Measurements from ENCODE around the gene CARD9.
A peak's percentile ranks its signal among the peaks of the same experiment; 100 is the strongest.

CARD9 gene

GRCh38 chr9:136373300-136374182 lies at the start of gene CARD9:
Gene CARD9, minus strand, starts transcription at chr9:136373669. Its CDS starts 1,591 bp downstream, at chr9:136372078.
- Histone ChIP-seq H3K36me3 (ENCODE audit: control insufficient read depth in 1 of 2, insufficient read depth in 2 of 2, low read length in 2 of 2) (peaks cover 0 to 6% of the 10 kb centered on the region in 2 donors), H3K27me3 (ENCODE audit: low read depth, low read length) (no peaks in the 10 kb centered on the region), H3K27ac (ENCODE audit: low read length) (no peak within 1 kb of the TSS), H3K9me3 (ENCODE audit: control insufficient read depth in 1 of 2, low read length in 2 of 2) (no peaks in the 10 kb centered on the region), H3K4me1 (ENCODE audit: control insufficient read depth in 1 of 2, insufficient read depth in 2 of 2, low read length in 2 of 2) (peaks cover 0 to 12% of the 10 kb centered on the region in 2 donors), H3K4me3 (ENCODE audit: low read depth in 1 of 2, low read length in 2 of 2) (peak within 1 kb of the TSS; percentile 18 to 25)

- Histone ChIP-seq H3K27me3 (ENCODE audit: low read depth, low read length) (no peaks in the 10 kb centered on the region), H3K36me3 (ENCODE audit: control insufficient read depth in 1 of 2, insufficient read depth in 2 of 2, low read length in 2 of 2) (peaks cover 33 to 61% of the 10 kb centered on the region in 2 donors), H3K9me3 (ENCODE audit: control insufficient read depth in 1 of 2, low read length in 2 of 2) (no peaks in the 10 kb centered on the region), H3K27ac (ENCODE audit: low read length) (no peak overlapping the region), H3K4me1 (ENCODE audit: control insufficient read depth in 1 of 2, insufficient read depth in 2 of 2, low read length in 2 of 2) (no peaks in the 10 kb centered on the region), H3K4me3 (ENCODE audit: low read depth in 1 of 2, low read length in 2 of 2) (no peak overlapping the region)
Measured at GRCh38 chr9:136422876-136423275, 49.4 kb upstream of the CARD9 start.

GRCh38 chr9:136421791-136422190 lies 48.3 kb upstream of the CARD9 start:
- no peaks in the 10 kb centered on the region for H3K9me3 ChIP-seq (ENCODE audit: control insufficient read depth in 1 of 2, low read length in 2 of 2)
- no peak overlapping the region for H3K4me3 ChIP-seq (ENCODE audit: low read depth in 1 of 2, low read length in 2 of 2)
- no peaks in the 10 kb centered on the region for H3K27me3 ChIP-seq (ENCODE audit: low read depth, low read length)
- peaks cover 38 to 71% of the 10 kb centered on the region in 2 donors for H3K36me3 ChIP-seq (ENCODE audit: control insufficient read depth in 1 of 2, insufficient read depth in 2 of 2, low read length in 2 of 2)
- no peaks in the 10 kb centered on the region for H3K4me1 ChIP-seq (ENCODE audit: control insufficient read depth in 1 of 2, insufficient read depth in 2 of 2, low read length in 2 of 2)
- no peak overlapping the region for H3K27ac ChIP-seq (ENCODE audit: low read length)

GRCh38 chr9:136419092-136419420 lies 45.6 kb upstream of the CARD9 start:
- peaks cover 47 to 91% of the 10 kb centered on the region in 2 donors for H3K36me3 ChIP-seq (ENCODE audit: control insufficient read depth in 1 of 2, insufficient read depth in 2 of 2, low read length in 2 of 2)
- no peak overlapping the region for H3K27ac ChIP-seq (ENCODE audit: low read length)

GRCh38 chr9:136418182-136419091 lies 45.0 kb upstream of the CARD9 start:
- no peak overlapping the region for H3K4me3 ChIP-seq (ENCODE audit: low read depth in 1 of 2, low read length in 2 of 2)
- no peaks in the 10 kb centered on the region for H3K9me3 ChIP-seq (ENCODE audit: control insufficient read depth in 1 of 2, low read length in 2 of 2)
- H3K27ac ChIP-seq (ENCODE audit: low read length) = no peak overlapping the region
- H3K27me3 ChIP-seq (ENCODE audit: low read depth, low read length) = no peaks in the 10 kb centered on the region
- no peaks in the 10 kb centered on the region for H3K4me1 ChIP-seq (ENCODE audit: control insufficient read depth in 1 of 2, insufficient read depth in 2 of 2, low read length in 2 of 2)
- H3K36me3 ChIP-seq (ENCODE audit: control insufficient read depth in 1 of 2, insufficient read depth in 2 of 2, low read length in 2 of 2) = peaks cover 53 to 91% of the 10 kb centered on the region in 2 donors

More at GRCh38 chr9:136419092-136419420, 45.6 kb upstream of the CARD9 start:
- Histone ChIP-seq H3K27me3 (ENCODE audit: low read depth, low read length) (no peaks in the 10 kb centered on the region), H3K4me3 (ENCODE audit: low read depth in 1 of 2, low read length in 2 of 2) (no peak overlapping the region), H3K4me1 (ENCODE audit: control insufficient read depth in 1 of 2, insufficient read depth in 2 of 2, low read length in 2 of 2) (no peaks in the 10 kb centered on the region), H3K9me3 (ENCODE audit: control insufficient read depth in 1 of 2, low read length in 2 of 2) (no peaks in the 10 kb centered on the region)

DNA sequence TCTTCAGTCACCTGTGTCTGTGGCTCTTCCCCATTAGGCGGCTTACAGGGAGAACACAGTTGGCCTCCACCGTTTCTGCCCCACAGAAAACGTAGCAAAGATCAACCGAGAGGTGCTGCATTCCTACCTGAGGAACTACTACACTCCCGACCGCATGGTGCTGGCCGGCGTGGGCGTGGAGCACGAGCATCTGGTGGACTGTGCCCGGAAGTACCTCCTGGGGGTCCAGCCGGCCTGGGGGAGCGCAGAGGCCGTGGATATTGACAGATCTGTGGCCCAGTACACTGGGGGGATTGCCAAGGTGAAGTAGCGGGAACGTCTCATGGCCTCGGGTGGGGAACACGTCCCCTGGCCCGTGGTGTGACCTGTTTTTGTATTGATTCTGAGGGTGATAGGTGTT lies 43.4 kb upstream of the CARD9 start:
- Histone ChIP-seq H3K4me1 (ENCODE audit: control insufficient read depth in 1 of 2, insufficient read depth in 2 of 2, low read length in 2 of 2) (peaks cover 0 to 7% of the 10 kb centered on the region in 2 donors), H3K36me3 (ENCODE audit: control insufficient read depth in 1 of 2, insufficient read depth in 2 of 2, low read length in 2 of 2) (peaks cover 49 to 84% of the 10 kb centered on the region in 2 donors), H3K4me3 (ENCODE audit: low read depth in 1 of 2, low read length in 2 of 2) (no peak overlapping the region), H3K9me3 (ENCODE audit: control insufficient read depth in 1 of 2, low read length in 2 of 2) (no peaks in the 10 kb centered on the region), H3K27ac (ENCODE audit: low read length) (no peak overlapping the region), H3K27me3 (ENCODE audit: low read depth, low read length) (no peaks in the 10 kb centered on the region)

DNA sequence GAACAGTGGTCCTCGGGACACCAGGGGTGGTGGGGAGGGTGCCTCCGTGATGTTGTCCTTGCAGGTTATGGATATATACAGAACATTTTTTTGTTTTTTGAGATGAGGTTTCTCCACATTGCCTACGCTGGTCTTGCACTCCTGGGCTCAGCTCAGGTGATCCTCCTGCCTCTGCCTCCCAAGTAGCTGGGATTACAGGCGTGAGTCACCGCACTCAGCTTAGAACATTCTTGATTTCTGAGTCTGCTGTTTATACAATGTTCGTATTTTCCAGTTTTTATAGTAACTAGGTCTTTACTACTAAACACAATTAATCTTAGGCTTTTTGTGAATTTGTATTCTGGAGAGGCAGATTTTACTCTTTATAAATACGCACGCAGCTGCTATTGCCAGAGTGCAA lies 43.0 kb upstream of the CARD9 start:
- H3K9me3 ChIP-seq (ENCODE audit: control insufficient read depth in 1 of 2, low read length in 2 of 2) = no peaks in the 10 kb centered on the region
- no peak overlapping the region for H3K27ac ChIP-seq (ENCODE audit: low read length)
- H3K27me3 ChIP-seq (ENCODE audit: low read depth, low read length) = no peaks in the 10 kb centered on the region
- peaks cover 3 to 12% of the 10 kb centered on the region in 2 donors for H3K4me1 ChIP-seq (ENCODE audit: control insufficient read depth in 1 of 2, insufficient read depth in 2 of 2, low read length in 2 of 2)
- H3K36me3 ChIP-seq (ENCODE audit: control insufficient read depth in 1 of 2, insufficient read depth in 2 of 2, low read length in 2 of 2) = peaks cover 49 to 80% of the 10 kb centered on the region in 2 donors
- no peak overlapping the region for H3K4me3 ChIP-seq (ENCODE audit: low read depth in 1 of 2, low read length in 2 of 2)

- Histone ChIP-seq H3K4me1 (ENCODE audit: control insufficient read depth in 1 of 2, insufficient read depth in 2 of 2, low read length in 2 of 2) (peaks cover 8 to 29% of the 10 kb centered on the region in 2 donors), H3K36me3 (ENCODE audit: control insufficient read depth in 1 of 2, insufficient read depth in 2 of 2, low read length in 2 of 2) (peaks cover 31 to 53% of the 10 kb centered on the region in 2 donors), H3K4me3 (ENCODE audit: low read depth in 1 of 2, low read length in 2 of 2) (no peak overlapping the region)
Measured at GRCh38 chr9:136412962-136413361, 39.5 kb upstream of the CARD9 start.

GRCh38 chr9:136411378-136411777 lies 37.9 kb upstream of the CARD9 start:
- no peaks in the 10 kb centered on the region for H3K27me3 ChIP-seq (ENCODE audit: low read depth, low read length)
- H3K4me1 ChIP-seq (ENCODE audit: control insufficient read depth in 1 of 2, insufficient read depth in 2 of 2, low read length in 2 of 2) = peaks cover 8 to 29% of the 10 kb centered on the region in 2 donors
- H3K27ac ChIP-seq (ENCODE audit: low read length) = peak overlapping the region; percentile 74
- H3K36me3 ChIP-seq (ENCODE audit: control insufficient read depth in 1 of 2, insufficient read depth in 2 of 2, low read length in 2 of 2) = peaks cover 22 to 48% of the 10 kb centered on the region in 2 donors
- H3K9me3 ChIP-seq (ENCODE audit: control insufficient read depth in 1 of 2, low read length in 2 of 2) = no peaks in the 10 kb centered on the region
- peak overlapping the region; percentile 88 to 99 for H3K4me3 ChIP-seq (ENCODE audit: low read depth in 1 of 2, low read length in 2 of 2)

More at GRCh38 chr9:136412962-136413361, 39.5 kb upstream of the CARD9 start:
- no peaks in the 10 kb centered on the region for H3K27me3 ChIP-seq (ENCODE audit: low read depth, low read length)
- H3K9me3 ChIP-seq (ENCODE audit: control insufficient read depth in 1 of 2, low read length in 2 of 2) = no peaks in the 10 kb centered on the region
- H3K27ac ChIP-seq (ENCODE audit: low read length) = no peak overlapping the region

GRCh38 chr9:136410500-136411287 lies 37.2 kb upstream of the CARD9 start, which contains the start of the genes ENTR1 and PMPCA:
Gene ENTR1, minus strand, starts transcription at chr9:136410614. Its CDS starts 217 bp downstream, at chr9:136410397.
Gene PMPCA, plus strand, starts transcription at chr9:136410658. Its CDS starts 11 bp downstream, at chr9:136410669.
- no peaks in the 10 kb centered on the region for H3K27me3 ChIP-seq (ENCODE audit: low read depth, low read length)
- no peaks in the 10 kb centered on the region for H3K9me3 ChIP-seq (ENCODE audit: control insufficient read depth in 1 of 2, low read length in 2 of 2)
- peaks cover 19 to 46% of the 10 kb centered on the region in 2 donors for H3K36me3 ChIP-seq (ENCODE audit: control insufficient read depth in 1 of 2, insufficient read depth in 2 of 2, low read length in 2 of 2)
- peak within 1 kb of the TSS; percentile 88 to 99 for H3K4me3 ChIP-seq (ENCODE audit: low read depth in 1 of 2, low read length in 2 of 2)
- peaks cover 8 to 29% of the 10 kb centered on the region in 2 donors for H3K4me1 ChIP-seq (ENCODE audit: control insufficient read depth in 1 of 2, insufficient read depth in 2 of 2, low read length in 2 of 2)
- H3K27ac ChIP-seq (ENCODE audit: low read length) = peak within 1 kb of the TSS; percentile 74
